GM12878 (cell line): ENCODE measurements around the gene NFATC3. TPM values are rescaled to one million over a fixed set of nuclear protein-coding genes. Genes with fewer than 3 reads are reported as not detected.

Experiments
- ATAC-seq: fragments of 200-7000 bp; cut with Tn5 transposase; 3 replicates; pipeline ENCODE4 v1.9.1; 2020; ENCODE audit warnings: mild to moderate bottlenecking, moderate library complexity
- BruUV-seq: library from RNA; stranded (reverse); fragments of 400-500 nt; replicated peaks from 2 replicates; lab custom pipeline; 2021; lab: Mats Ljungman, UMichigan
- CTCF ChIA-PET: fragments of 300-600 bp; sonication (Branson Sonifier 250); formaldehyde crosslinking; extraction: SDS; loops from one replicate; lab custom pipeline; 2021; ENCODE audit warnings: inconsistent platforms; lab: Yijun Ruan, JAX
- POLR2A ChIA-PET: fragments of 350-600 bp; formaldehyde crosslinking; extraction: SDS; loops from one replicate; lab custom pipeline; 2021; ENCODE audit warnings: inconsistent platforms; lab: Charles Lee
- RAD21 ChIA-PET: fragments of 300-600 bp; sonication (Branson Sonifier 250); formaldehyde crosslinking; loops from one replicate; lab custom pipeline; 2023; ENCODE audit warnings: antibody characterized with exemption; ENCODE audit not compliant: unreplicated experiment; lab: Charles Lee
- SMC1A ChIA-PET: fragments of 300-600 bp; sonication (Branson Sonifier 250); formaldehyde crosslinking; loops from one replicate; lab custom pipeline; 2023; ENCODE audit not compliant: unreplicated experiment, uncharacterized antibody; lab: Charles Lee
- DNase-seq: peaks from one replicate; pipeline ENCODE4 v3.0.0-alpha.2; 2011; ENCODE audit warnings: low read depth, low spot score
- FAIRE-seq: peaks from 3 replicates; lab custom pipeline; 2011; peaks lifted over from hg19 to GRCh38; lab: Jason Lieb, UNC
- H2AFZ ChIP-seq: 2 replicates; pipeline ENCODE4 v1.6.0; 2011; ENCODE audit warnings: low read depth, low read length, control low read depth; ENCODE audit not compliant: control insufficient read depth
- H3K27ac ChIP-seq: 2 replicates; pipeline ENCODE4 v1.5.1; 2011; ENCODE audit warnings: control low read depth; ENCODE audit not compliant: control insufficient read depth, insufficient read depth
- H3K27me3 ChIP-seq, 2 experiments: replicated peaks in 1 of 2; 2 replicates each; pipeline versions ENCODE4 v1.6.0 to v1.6.1; 2011; ENCODE audit warnings: low read length in 1 of 2; ENCODE audit not compliant: control insufficient read depth in 2 of 2, insufficient read depth in 2 of 2
- H3K36me3 ChIP-seq, 2 experiments: 2 replicates each; pipeline ENCODE4 v1.5.1; 2011; ENCODE audit warnings: low read length in 1 of 2; ENCODE audit not compliant: control insufficient read depth in 2 of 2, insufficient read depth in 2 of 2
- H3K4me1 ChIP-seq: 2 replicates; pipeline ENCODE4 v1.6.1; 2011; ENCODE audit warnings: mild to moderate bottlenecking, low read length, moderate library complexity, mixed read lengths; ENCODE audit not compliant: control insufficient read depth, insufficient read depth
- H3K4me2 ChIP-seq: 2 replicates; pipeline ENCODE4 v1.6.0; 2011; ENCODE audit warnings: control low read depth; ENCODE audit not compliant: control insufficient read depth, insufficient read depth
- H3K4me3 ChIP-seq: fragments of 200-600 bp; sonication (generic); 2 replicates; pipeline ENCODE4 v1.5.1; 2016
- H3K79me2 ChIP-seq: 2 replicates; pipeline ENCODE4 v1.6.0; 2011; ENCODE audit warnings: low read length; ENCODE audit not compliant: control insufficient read depth, insufficient read depth
- H3K9ac ChIP-seq: 2 replicates; pipeline ENCODE4 v1.8.0; 2011; ENCODE audit warnings: low read length, control low read depth, mixed read lengths; ENCODE audit not compliant: control insufficient read depth, insufficient read depth
- H3K9me3 ChIP-seq: replicated peaks from 3 replicates; pipeline ENCODE4 v1.5.1; 2011; ENCODE audit warnings: mild to moderate bottlenecking, low read length; ENCODE audit not compliant: control insufficient read depth, insufficient read depth
- H4K20me1 ChIP-seq: 2 replicates; pipeline ENCODE4 v1.6.0; 2011; ENCODE audit not compliant: control insufficient read depth, insufficient read depth
- ATF7 ChIP-seq: fragments of 450-650 bp; IDR thresholded peaks from 2 replicates; pipeline ENCODE4 v1.6.1; 2016; ENCODE audit warnings: low read depth, mild to moderate bottlenecking
- IKZF2 ChIP-seq, 2 experiments: fragments of 450-650 bp; IDR thresholded peaks; 2 replicates each; pipeline ENCODE4 v1.6.1; 2017; ENCODE audit warnings: mild to moderate bottlenecking in 2 of 2, moderate library complexity in 2 of 2
- NFYA ChIP-seq: IDR thresholded peaks from 2 replicates; pipeline ENCODE4 v1.6.1; 2011; ENCODE audit warnings: low read depth, mild to moderate bottlenecking, low read length, improper control_type of control experiment, borderline replicate concordance
- whole genome bisulfite sequencing: methylation state at CpG from one replicate; pipeline ENCODE4 v1.1.6; 2016; ENCODE audit warnings: low lambda C conversion rate; ENCODE audit not compliant: insufficient replicate concordance, insufficient coverage; ENCODE audit errors: missing lambda C conversion rate; 5-methylcytosine and 5-hydroxymethylcytosine counted together
- in situ Hi-C: fragments of 300-500 bp; cut with MboI; formaldehyde crosslinking; loops from 9 replicates; pipeline ENCODE4 v1.14.3; 2018; ENCODE audit warnings: mixed read lengths
- intact Hi-C: fragments of 100-400 bp; cut with micrococcal nuclease; formaldehyde crosslinking; loops from one replicate; pipeline ENCODE4 v1.14.2; 2022; ENCODE audit not compliant: unreplicated experiment
- polyA plus RNA-seq, 11 experiments: library from polyadenylated mRNA; depleted of rRNA in 4 of 11; unstranded in 6 of 11; stranded (reverse) in 5 of 11; fragments of >200 nt; fragmentation: Nextera tagmentation in 4 of 11; fragmentation: Illumina TruSeq in 1 of 11; extraction: Ambion mirVana in 4 of 11; extraction: Trizol in 1 of 11; gene quantifications; 1 replicate in 1 of 11; 2 replicates in 10 of 11; pipeline versions ENCODE4 v1.2.1 to v1.2.3, GENCODE V29; 2011 to 2016; ENCODE audit warnings: inconsistent platforms in 2 of 11, missing spikeins in 2 of 11, low read depth in 1 of 11
- total RNA-seq, 4 experiments: library from RNA; depleted of rRNA in 3 of 4; stranded (reverse); fragments of >200 nt in 3 of 4; fragmentation: Illumina TruSeq in 1 of 4; extraction: Trizol in 1 of 4; gene quantifications; 2 replicates each; pipeline versions ENCODE4 v1.2.1 to v1.2.3, GENCODE V29; 2013 to 2021
- TF ChIP-seq, protein P1 (sequence below): fragments of 450-650 bp; IDR thresholded peaks from 2 replicates; pipeline ENCODE4 v1.6.1; 2016; ENCODE audit warnings: mild to moderate bottlenecking, moderate library complexity, borderline replicate concordance

Gene NFATC3
- total and polyA plus RNA-seq, 10 of the 15 experiments (the other 5 are each of a cell fraction or from before 2014, with no cell fraction given), result 4.2 to 37.6 (median 24.9) TPM

DNA sequence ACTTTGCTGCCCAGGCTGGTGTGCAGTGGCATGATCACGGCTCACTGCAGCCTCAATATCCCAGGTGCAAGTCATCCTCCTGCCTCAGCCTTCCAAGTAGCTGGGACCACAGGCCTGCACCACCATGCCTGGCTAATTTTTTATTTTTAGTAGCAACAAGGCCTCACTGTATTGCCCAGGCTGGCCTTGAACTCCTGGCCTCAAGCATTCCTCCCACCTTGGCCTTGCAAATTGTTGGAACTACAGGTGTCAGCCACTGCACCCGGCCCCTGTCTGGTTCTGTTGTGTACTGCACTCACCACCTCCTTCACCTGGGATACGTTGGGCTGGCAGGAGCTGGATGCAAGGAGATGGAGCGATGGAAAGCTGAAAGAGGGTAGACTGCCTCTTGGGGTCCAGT lies 168.6 kb downstream of the NFATC3 start:
- ChIA-PET RAD21 (no interaction called here), SMC1A (interaction anchor here (1.4 kb wide), 1 partner anchor 9 kb away, joined by 3 read pairs; the partner anchor contains the start of gene PLA2G15), CTCF (interaction anchor here (1.5 to 3.2 kb wide), 2 partner anchors 11 to 13 kb away, joined by 3 to 11 read pairs; partner anchors contain the start of gene SLC7A6)
- WGBS, result 86% methylated on average over 4 of the region's 4 CpGs
- no peak for ATAC-seq
- in situ Hi-C loops, result no loop called here
- H3K79me2 ChIP-seq, result no peaks in the 10 kb centered on the region
- no peak overlapping the region for H3K4me3 ChIP-seq
- no peaks in the 10 kb centered on the region for H3K27me3 ChIP-seq
- H3K27ac ChIP-seq, result no peak overlapping the region
- H4K20me1 ChIP-seq, result no peaks in the 10 kb centered on the region
- peaks cover 17% of the 10 kb centered on the region for H3K4me1 ChIP-seq
- TF ChIP-seq NFYA (no peak), IKZF2 (IDR thresholded peaks at IDR 0.05) (no peak), ATF7 (no peak)
- TF ChIP-seq, protein P1, sequence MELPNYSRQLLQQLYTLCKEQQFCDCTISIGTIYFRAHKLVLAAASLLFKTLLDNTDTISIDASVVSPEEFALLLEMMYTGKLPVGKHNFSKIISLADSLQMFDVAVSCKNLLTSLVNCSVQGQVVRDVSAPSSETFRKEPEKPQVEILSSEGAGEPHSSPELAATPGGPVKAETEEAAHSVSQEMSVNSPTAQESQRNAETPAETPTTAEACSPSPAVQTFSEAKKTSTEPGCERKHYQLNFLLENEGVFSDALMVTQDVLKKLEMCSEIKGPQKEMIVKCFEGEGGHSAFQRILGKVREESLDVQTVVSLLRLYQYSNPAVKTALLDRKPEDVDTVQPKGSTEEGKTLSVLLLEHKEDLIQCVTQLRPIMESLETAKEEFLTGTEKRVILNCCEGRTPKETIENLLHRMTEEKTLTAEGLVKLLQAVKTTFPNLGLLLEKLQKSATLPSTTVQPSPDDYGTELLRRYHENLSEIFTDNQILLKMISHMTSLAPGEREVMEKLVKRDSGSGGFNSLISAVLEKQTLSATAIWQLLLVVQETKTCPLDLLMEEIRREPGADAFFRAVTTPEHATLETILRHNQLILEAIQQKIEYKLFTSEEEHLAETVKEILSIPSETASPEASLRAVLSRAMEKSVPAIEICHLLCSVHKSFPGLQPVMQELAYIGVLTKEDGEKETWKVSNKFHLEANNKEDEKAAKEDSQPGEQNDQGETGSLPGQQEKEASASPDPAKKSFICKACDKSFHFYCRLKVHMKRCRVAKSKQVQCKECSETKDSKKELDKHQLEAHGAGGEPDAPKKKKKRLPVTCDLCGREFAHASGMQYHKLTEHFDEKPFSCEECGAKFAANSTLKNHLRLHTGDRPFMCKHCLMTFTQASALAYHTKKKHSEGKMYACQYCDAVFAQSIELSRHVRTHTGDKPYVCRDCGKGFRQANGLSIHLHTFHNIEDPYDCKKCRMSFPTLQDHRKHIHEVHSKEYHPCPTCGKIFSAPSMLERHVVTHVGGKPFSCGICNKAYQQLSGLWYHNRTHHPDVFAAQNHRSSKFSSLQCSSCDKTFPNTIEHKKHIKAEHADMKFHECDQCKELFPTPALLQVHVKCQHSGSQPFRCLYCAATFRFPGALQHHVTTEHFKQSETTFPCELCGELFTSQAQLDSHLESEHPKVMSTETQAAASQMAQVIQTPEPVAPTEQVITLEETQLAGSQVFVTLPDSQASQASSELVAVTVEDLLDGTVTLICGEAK, result no peak
- TF ChIP-seq, all 136 proteins: peak for 0
- POLR2A ChIA-PET, result no interaction called here
- BruUV-seq, result no TSS peak
- intact Hi-C loops, result no loop called here
- Histone ChIP-seq H3K36me3 (peaks cover 1 to 3% of the 10 kb centered on the region in 2 experiments; a peak in 2 of 4 replicates), H2AFZ (no peak overlapping the region), H3K4me2 (no peak overlapping the region), H3K9me3 (no peaks in the 10 kb centered on the region), H3K9ac (no peak overlapping the region)
- DNase-seq (no peak), FAIRE-seq (no peak)
